GM19438 (cell line): ENCODE results near the gene TRIM72.
"Not testable (repeated sequence)": the region's sequence is repeated elsewhere in the genome, so short reads cannot be mapped to it uniquely, and the experiment has no call there.

Experiments used
- ATAC-seq: cut with Tn5 transposase; IDR thresholded peaks from one replicate; pipeline ENCODE4 v1.9.1; 2021; ENCODE audit warnings: low read depth; ENCODE audit not compliant: unreplicated experiment

TRIM72 gene

GRCh38 chr16:31213342-31213741, 577 bp upstream of the TRIM72 start:
- ATAC-seq: no peak

- no peak for ATAC-seq
These were observed 878 bp downstream of the TRIM72 start for GRCh38 chr16:31214708-31215286.

DNA sequence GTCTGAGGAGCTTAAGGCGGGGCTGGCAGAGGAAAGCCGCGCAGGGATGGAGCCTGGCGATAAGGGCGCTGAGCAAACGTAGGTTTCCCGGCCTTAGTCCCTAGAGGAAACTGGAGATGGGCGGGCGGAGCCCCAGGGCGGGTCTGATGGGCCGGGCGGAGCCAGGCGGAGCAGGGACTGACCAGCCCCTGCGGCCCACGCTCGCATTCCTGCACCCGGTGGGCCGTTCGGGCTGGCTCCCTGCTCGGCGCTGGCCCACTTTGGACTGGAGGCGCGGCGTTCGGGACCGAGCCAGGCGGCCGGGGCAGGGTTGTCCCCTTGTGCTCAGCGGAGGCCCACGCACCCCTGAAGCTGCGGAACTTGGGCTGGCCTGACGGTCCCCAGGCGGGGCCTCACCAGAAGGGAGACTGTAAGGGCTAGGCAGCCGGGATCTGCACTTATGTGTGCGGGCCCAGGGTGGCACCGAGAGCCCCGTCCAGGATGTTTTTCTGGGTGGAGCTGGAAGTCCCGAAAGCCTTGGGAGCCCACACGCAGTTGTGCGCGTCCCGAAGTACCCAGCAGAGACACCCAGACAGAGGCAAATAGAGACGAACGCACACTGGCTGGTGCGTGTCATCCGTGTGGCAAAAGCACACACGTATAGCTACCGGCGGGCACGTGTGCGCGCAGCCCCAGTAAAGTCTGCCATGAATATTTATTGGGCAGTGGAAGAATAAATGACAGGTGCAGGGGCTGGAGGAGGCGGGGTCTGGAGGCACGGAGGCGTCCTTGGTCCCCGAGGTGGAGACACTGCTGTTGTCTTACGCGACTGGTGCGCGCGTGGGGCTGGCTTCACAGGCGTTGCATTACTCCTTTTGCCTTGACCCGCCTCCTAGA, 1.6 kb downstream of the TRIM72 start:
- ATAC-seq: no peak

- no peak for ATAC-seq
These were observed 2.7 kb downstream of the TRIM72 start, which contains the start of gene PYDC1 for GRCh38 chr16:31216422-31217135. Gene PYDC1, minus strand, starts transcription at chr16:31217135. Its CDS starts 107 bp downstream, at chr16:31217028.

DNA sequence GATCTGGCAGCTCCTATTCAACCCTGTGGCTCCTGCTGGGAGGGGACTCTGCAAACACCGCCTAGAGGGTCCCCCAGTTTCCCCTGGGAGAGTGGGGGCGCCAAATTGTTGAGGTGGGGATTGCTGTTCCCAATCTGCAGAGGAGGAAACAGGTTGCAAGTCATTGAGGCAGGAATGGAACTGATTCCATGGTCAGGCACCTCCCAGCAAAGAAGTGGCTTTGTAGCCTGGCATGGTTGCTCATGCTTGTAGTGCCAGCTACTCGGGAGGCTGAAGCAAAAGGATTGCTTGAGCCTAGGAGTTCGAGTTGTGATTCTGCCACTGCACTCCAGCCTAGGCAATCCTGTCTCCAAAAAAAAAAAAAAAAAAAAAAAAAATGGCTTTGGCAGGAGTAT, 3.2 kb downstream of the TRIM72 start:
- no peak for ATAC-seq

- no peak for ATAC-seq
These were observed 5.3 kb downstream of the TRIM72 start for GRCh38 chr16:31219154-31219741.

DNA sequence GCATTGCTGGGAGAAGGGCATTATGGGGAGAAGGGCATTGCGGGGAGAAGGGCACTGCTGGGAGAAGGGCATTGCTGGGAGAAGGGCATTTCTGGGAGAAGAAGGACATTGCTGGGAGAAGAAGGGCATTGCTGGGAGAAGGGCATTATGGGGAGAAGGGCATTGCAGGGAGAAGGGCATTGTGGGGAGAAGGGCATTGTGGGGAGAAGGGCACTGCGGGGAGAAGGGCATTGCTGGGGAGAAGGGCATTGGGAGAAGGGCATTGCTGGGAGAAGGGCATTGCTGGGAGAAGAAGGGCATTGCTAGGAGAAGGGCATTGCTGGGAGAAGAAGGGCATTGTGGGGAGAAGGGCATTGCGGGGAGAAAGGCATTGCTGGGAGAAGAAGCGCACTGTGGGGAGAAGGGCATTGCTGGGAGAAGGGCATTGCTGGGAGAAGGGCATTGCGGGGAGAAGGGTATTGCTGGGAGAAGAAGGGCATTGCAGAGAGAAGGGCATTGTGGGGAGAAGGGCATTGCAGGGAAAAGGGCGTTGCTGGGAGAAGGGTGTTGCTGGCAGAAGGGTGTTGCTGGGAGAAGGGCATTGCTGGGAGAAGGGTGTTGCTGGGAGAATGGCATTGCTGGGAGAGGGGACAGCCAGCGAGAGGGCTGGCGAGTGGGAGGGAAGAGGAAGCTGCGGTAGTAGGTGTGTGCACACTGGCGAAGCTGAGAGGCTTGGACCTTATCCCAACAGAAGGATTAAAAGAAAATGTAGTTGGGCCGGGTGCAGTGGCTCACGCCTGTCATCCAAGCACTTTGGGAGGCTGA, 7.6 kb downstream of the TRIM72 start:
- no peak for ATAC-seq

- no peak for ATAC-seq
These were observed 9.1 kb downstream of the TRIM72 start for GRCh38 chr16:31223044-31223443.

- no peak for ATAC-seq
These were observed 10.4 kb downstream of the TRIM72 start for GRCh38 chr16:31224092-31224955.

DNA sequence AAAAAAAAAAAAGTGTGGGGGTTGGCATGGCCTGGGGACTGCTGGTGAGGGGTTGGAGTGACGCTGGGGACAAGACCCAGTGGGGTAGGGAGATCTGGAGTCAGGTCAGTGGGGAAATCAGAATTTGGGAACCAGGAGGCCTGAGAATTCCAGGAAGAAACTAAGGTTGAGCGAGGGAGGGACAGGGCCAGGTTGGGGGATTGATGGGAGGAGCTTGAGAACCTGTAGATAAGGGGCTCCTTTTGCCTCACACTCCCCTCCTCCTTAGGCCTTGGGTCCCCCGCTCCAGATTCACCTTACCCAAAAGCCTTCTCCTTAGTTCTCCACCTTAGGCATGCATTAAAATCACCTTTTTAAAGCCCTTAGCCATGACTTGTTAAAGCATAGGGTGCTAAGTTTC, 11.3 kb downstream of the TRIM72 start:
- ATAC-seq: no peak

- no peak for ATAC-seq
These were observed 14.3 kb downstream of the TRIM72 start for GRCh38 chr16:31228206-31228605.

DNA sequence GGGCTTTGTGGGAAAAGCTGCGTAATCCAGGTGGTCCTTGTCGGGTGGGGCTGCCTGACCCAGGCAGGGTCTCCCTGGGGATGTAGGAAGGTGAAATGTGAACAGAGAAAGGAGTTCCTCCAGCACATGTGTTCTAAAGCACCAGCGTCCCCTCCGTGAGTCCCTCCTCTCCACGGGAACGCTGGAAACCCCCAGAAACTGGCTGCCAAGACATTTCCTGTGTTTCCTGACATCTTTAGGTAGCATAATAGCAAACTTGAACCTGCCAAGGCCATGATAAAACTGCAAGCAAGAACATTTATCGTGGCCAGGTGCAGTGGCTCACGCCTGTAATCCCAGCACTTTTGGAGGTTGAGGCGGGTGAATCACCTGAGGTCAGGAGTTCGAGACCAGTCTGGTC, 15.6 kb downstream of the TRIM72 start:
- ATAC-seq: no peak

GRCh38 chr16:31238041-31238440, 24.1 kb downstream of the TRIM72 start:
- no peak for ATAC-seq

- ATAC-seq: no peak
These were observed 28.3 kb downstream of the TRIM72 start for GRCh38 chr16:31242206-31242605.

GRCh38 chr16:31243734-31244670, 30.1 kb downstream of the TRIM72 start:
- no peak for ATAC-seq

- not testable (repeated sequence) for ATAC-seq
These were observed 31.7 kb downstream of the TRIM72 start for GRCh38 chr16:31245598-31245997.

- no peak for ATAC-seq
These were observed 32.4 kb downstream of the TRIM72 start for GRCh38 chr16:31246296-31246695.

GRCh38 chr16:31248344-31248743, 34.4 kb downstream of the TRIM72 start:
- ATAC-seq: no peak
